ENCODE measurements around the gene SELPLG. TPM values are rescaled to one million over a fixed set of nuclear protein-coding genes. Genes with fewer than 3 reads are reported as not detected.
"Not testable (repeated sequence)": the region's sequence is repeated elsewhere in the genome, so short reads cannot be mapped to it uniquely, and the experiment has no call there.

SELPLG gene
- total RNA-seq, 6 experiments from 2014 or later: 6.2 to 8.1 (median 7.1) TPM

GRCh38 chr12:108619369-108620160 is 14.1 kb downstream of the SELPLG start:
- no peak overlapping the region for H3K27ac Mint-ChIP-seq
- peaks cover 16% of the 10 kb centered on the region for H3K36me3 Mint-ChIP-seq (ENCODE audit: low read depth)
- H3K4me3 Mint-ChIP-seq: no peak overlapping the region
- peaks cover 30% of the 10 kb centered on the region for H3K4me1 Mint-ChIP-seq (ENCODE audit: low read depth)
- TF ChIP-seq CTCF (IDR thresholded peaks at IDR 0.05): no peak
- H3K9me3 Mint-ChIP-seq: peaks cover 6% of the 10 kb centered on the region; the same call in 1 of the 2 replicates
- H3K27me3 Mint-ChIP-seq (ENCODE audit: insufficient read depth): peaks cover 1% of the 10 kb centered on the region
- no peak for DNase-seq

- H3K9me3 Mint-ChIP-seq; H3K27me3 Mint-ChIP-seq (ENCODE audit: insufficient read depth); H3K27ac Mint-ChIP-seq; H3K4me3 Mint-ChIP-seq; DNase-seq: not testable (repeated sequence)
- Mint-ChIP-seq H3K4me1 (ENCODE audit: low read depth) (peaks cover 30% of the 10 kb centered on the region), H3K36me3 (ENCODE audit: low read depth) (peaks cover 16% of the 10 kb centered on the region)
Measured at GRCh38 chr12:108618953-108619274, 14.8 kb downstream of the SELPLG start.

- Mint-ChIP-seq H3K27me3 (ENCODE audit: insufficient read depth) (no peaks in the 10 kb centered on the region; the same call in 1 of the 2 replicates), H3K36me3 (ENCODE audit: low read depth) (peaks cover 11% of the 10 kb centered on the region), H3K9me3 (peaks cover 6% of the 10 kb centered on the region; the same call in 1 of the 2 replicates), H3K4me3 (no peak overlapping the region), H3K4me1 (ENCODE audit: low read depth) (peaks cover 35% of the 10 kb centered on the region), H3K27ac (no peak overlapping the region)
- peak; percentile 100 for TF ChIP-seq CTCF (IDR thresholded peaks at IDR 0.05)
- peak; percentile 67 for DNase-seq
Measured at GRCh38 chr12:108618079-108618952, 15.4 kb downstream of the SELPLG start.

- H3K27me3 Mint-ChIP-seq (ENCODE audit: insufficient read depth): no peaks in the 10 kb centered on the region; the same call in 1 of the 2 replicates
- peak overlapping the region; percentile 19 for H3K27ac Mint-ChIP-seq
- DNase-seq: no peak
Measured at GRCh38 chr12:108616941-108617858, 16.5 kb downstream of the SELPLG start.

GRCh38 chr12:108616359-108616758 is 17.3 kb downstream of the SELPLG start:
- TF ChIP-seq CTCF (IDR thresholded peaks at IDR 0.05): no peak
- Mint-ChIP-seq H3K27me3 (ENCODE audit: insufficient read depth) (no peaks in the 10 kb centered on the region; the same call in 1 of the 2 replicates), H3K9me3 (peaks cover 6% of the 10 kb centered on the region; the same call in 1 of the 2 replicates), H3K27ac (peak overlapping the region; percentile 20), H3K36me3 (ENCODE audit: low read depth) (peaks cover 12% of the 10 kb centered on the region), H3K4me3 (no peak overlapping the region), H3K4me1 (ENCODE audit: low read depth) (peaks cover 47% of the 10 kb centered on the region)
- DNase-seq: no peak

More at GRCh38 chr12:108616941-108617858, 16.5 kb downstream of the SELPLG start:
- no peak for TF ChIP-seq CTCF (IDR thresholded peaks at IDR 0.05)
- H3K4me3 Mint-ChIP-seq: no peak overlapping the region
- peaks cover 40% of the 10 kb centered on the region for H3K4me1 Mint-ChIP-seq (ENCODE audit: low read depth)
- peaks cover 6% of the 10 kb centered on the region; the same call in 1 of the 2 replicates for H3K9me3 Mint-ChIP-seq
- peaks cover 6% of the 10 kb centered on the region for H3K36me3 Mint-ChIP-seq (ENCODE audit: low read depth)
